Liver (tissue), 3 donors: ENCODE data around the gene ENPP7.

Experiments used
- CTCF ChIP-seq: fragments of 150-350 bp; IDR thresholded peaks from 2 replicates; pipeline ENCODE4 v1.5.1; 2017; ENCODE audit warnings: improper control_type of control experiment, low read depth, low read length; ENCODE audit not compliant: missing input control
- JUND ChIP-seq, 2 donors: IDR thresholded peaks; 2 replicates each; pipeline ENCODE4 v1.6.1; 2016; ENCODE audit warnings: antibody characterized with exemption in 2 of 2
- RAD21 ChIP-seq, 2 donors: IDR thresholded peaks; 2 replicates each; pipeline ENCODE4 v1.6.1; 2016; ENCODE audit warnings: antibody characterized with exemption in 2 of 2, mild to moderate bottlenecking in 2 of 2
- TAF1 ChIP-seq: conservative IDR thresholded peaks from 2 replicates; pipeline ENCODE4 v1.6.1; 2016; ENCODE audit warnings: antibody characterized with exemption, mild to moderate bottlenecking
- YY1 ChIP-seq: IDR thresholded peaks from 2 replicates; pipeline ENCODE4 v1.6.1; 2016; ENCODE audit warnings: antibody characterized with exemption, mild to moderate bottlenecking
- TF ChIP-seq, protein P1 (sequence below): IDR thresholded peaks from 2 replicates; pipeline ENCODE4 v1.6.1; 2016; ENCODE audit warnings: antibody characterized with exemption
- TF ChIP-seq, protein P2 (sequence below): IDR thresholded peaks from 2 replicates; pipeline ENCODE4 v1.6.1; 2016; ENCODE audit warnings: antibody characterized with exemption
- donor health status: healthy.
- donor health status: healthy.

DNA sequence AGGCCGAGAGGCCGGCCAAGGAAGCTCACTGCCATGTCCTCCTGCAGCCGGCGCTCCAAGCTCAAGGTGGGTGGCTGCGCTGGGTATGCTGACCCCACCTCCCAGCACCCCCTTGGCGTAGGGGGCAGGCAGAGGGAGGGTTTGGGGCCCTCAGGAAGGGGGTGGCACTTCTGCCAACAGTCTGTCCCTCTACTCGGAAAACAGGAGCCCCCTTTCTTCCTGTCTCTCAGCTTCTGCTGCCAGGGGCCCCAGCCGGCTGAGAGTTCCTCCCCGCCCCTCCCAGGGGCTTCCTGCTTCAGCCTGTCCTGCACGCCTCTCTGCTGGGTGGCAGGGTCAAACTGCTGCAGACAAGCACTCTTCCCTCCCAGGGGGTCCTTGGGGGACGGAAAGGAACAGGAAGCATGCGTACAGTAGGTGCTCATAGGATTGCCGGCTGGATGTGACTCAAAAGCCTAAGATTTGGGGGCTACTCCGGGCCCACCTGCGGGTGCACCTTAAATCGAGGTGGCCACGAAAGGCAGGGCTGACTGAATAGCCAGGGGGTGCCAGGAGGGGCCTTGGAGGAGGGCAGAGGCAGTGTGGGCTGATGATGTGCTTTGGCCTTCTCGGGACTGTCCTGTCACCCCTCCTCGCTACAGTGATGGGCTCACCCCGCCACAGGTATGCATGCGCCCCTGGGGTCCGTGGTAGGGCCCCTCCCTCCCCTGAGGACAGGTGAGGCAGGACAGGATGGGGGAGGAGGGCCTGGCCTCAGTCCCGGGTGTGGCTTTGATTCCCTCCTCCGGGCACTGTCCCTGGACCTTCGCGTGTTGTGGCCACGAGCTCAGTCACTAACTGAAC, 51.2 kb downstream of the ENPP7 start:
- TF ChIP-seq CTCF (no peak), JUND (IDR thresholded peaks at IDR 0.05) (no peak), TAF1 (no peak), RAD21 (IDR thresholded peaks at IDR 0.05) (no peak), YY1 (no peak)
- TF ChIP-seq, protein P1, sequence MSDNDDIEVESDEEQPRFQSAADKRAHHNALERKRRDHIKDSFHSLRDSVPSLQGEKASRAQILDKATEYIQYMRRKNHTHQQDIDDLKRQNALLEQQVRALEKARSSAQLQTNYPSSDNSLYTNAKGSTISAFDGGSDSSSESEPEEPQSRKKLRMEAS: no peak
- TF ChIP-seq, protein P2, sequence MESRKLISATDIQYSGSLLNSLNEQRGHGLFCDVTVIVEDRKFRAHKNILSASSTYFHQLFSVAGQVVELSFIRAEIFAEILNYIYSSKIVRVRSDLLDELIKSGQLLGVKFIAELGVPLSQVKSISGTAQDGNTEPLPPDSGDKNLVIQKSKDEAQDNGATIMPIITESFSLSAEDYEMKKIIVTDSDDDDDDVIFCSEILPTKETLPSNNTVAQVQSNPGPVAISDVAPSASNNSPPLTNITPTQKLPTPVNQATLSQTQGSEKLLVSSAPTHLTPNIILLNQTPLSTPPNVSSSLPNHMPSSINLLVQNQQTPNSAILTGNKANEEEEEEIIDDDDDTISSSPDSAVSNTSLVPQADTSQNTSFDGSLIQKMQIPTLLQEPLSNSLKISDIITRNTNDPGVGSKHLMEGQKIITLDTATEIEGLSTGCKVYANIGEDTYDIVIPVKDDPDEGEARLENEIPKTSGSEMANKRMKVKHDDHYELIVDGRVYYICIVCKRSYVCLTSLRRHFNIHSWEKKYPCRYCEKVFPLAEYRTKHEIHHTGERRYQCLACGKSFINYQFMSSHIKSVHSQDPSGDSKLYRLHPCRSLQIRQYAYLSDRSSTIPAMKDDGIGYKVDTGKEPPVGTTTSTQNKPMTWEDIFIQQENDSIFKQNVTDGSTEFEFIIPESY: no peak
